Right hindlimb (tissue), 1 donor: ENCODE data around the gene NDUFAB1.
"Not testable (repeated sequence)": the region's sequence is repeated elsewhere in the genome, so short reads cannot be mapped to it uniquely, and the experiment has no call there.

Source experiments
- DNase-seq: peaks from one replicate; pipeline ENCODE4 v3.0.0-alpha.2; 2018

Gene NDUFAB1

GRCh38 chr16:23595951-23596720 lies at the start of gene NDUFAB1:
Gene NDUFAB1 (minus strand): TSS chr16:23596316. CDS start chr16:23596290, 26 bp downstream.
- DNase-seq: peak; percentile 92

GRCh38 chr16:23642246-23642774 lies 46.2 kb upstream of the NDUFAB1 start:
- DNase-seq: no peak

- DNase-seq: peak; percentile 96
These were observed 45.0 kb upstream of the NDUFAB1 start, which contains the start of the genes DCTN5 and PALB2 for GRCh38 chr16:23640931-23641765. Gene DCTN5 (plus strand): TSS chr16:23641466. CDS start chr16:23641543, 77 bp downstream. Gene PALB2 (minus strand): TSS chr16:23641310. CDS start chr16:23641157, 153 bp downstream.

GRCh38 chr16:23640615-23640930 lies 44.5 kb upstream of the NDUFAB1 start:
- no peak for DNase-seq

GRCh38 chr16:23635958-23636357 lies 39.8 kb upstream of the NDUFAB1 start:
- no peak for DNase-seq

GRCh38 chr16:23634461-23635036 lies 38.4 kb upstream of the NDUFAB1 start:
- DNase-seq: no peak

GRCh38 chr16:23631874-23632273 lies 35.8 kb upstream of the NDUFAB1 start:
- DNase-seq: not testable (repeated sequence)

- DNase-seq: no peak
These were observed 33.4 kb upstream of the NDUFAB1 start for GRCh38 chr16:23629516-23629915.

GRCh38 chr16:23624092-23624491 lies 28.0 kb upstream of the NDUFAB1 start:
- no peak for DNase-seq

GRCh38 chr16:23615805-23616204 lies 19.7 kb upstream of the NDUFAB1 start:
- DNase-seq: no peak

GRCh38 chr16:23611936-23612335 lies 15.8 kb upstream of the NDUFAB1 start:
- no peak for DNase-seq

GRCh38 chr16:23610905-23611304 lies 14.8 kb upstream of the NDUFAB1 start:
- not testable (repeated sequence) for DNase-seq

GRCh38 chr16:23609929-23610328 lies 13.8 kb upstream of the NDUFAB1 start:
- DNase-seq: no peak

- DNase-seq: no peak
These were observed 12.1 kb upstream of the NDUFAB1 start for GRCh38 chr16:23608194-23608593.

GRCh38 chr16:23607726-23608125 lies 11.6 kb upstream of the NDUFAB1 start:
- DNase-seq: no peak

GRCh38 chr16:23597003-23597756 lies 1.1 kb upstream of the NDUFAB1 start:
- DNase-seq: no peak

- DNase-seq: no peak
These were observed 718 bp downstream of the NDUFAB1 start for GRCh38 chr16:23595246-23595950.

- no peak for DNase-seq
These were observed 1.9 kb downstream of the NDUFAB1 start for GRCh38 chr16:23594186-23594585.

GRCh38 chr16:23590181-23590580 lies 5.9 kb downstream of the NDUFAB1 start:
- DNase-seq: no peak

- DNase-seq: no peak
These were observed 8.4 kb downstream of the NDUFAB1 start for GRCh38 chr16:23587726-23588125.

GRCh38 chr16:23584186-23585076 lies 11.7 kb downstream of the NDUFAB1 start:
- DNase-seq: no peak
